RPMI7951 (cell line): Measurements from ENCODE around the gene CISD1. TPM values are rescaled to one million over a fixed set of nuclear protein-coding genes. Genes with fewer than 3 reads are reported as not detected.
"Not testable (repeated sequence)": the region's sequence is repeated elsewhere in the genome, so short reads cannot be mapped to it uniquely, and the experiment has no call there.

Source experiments
- DNase-seq: peaks from one replicate; pipeline ENCODE4 v3.0.0-alpha.2; 2012; ENCODE audit warnings: low read depth
- total RNA-seq: library from RNA; depleted of rRNA; stranded (reverse); fragments of >200 nt; shearing (Covaris generic); gene quantifications from 2 replicates; pipeline ENCODE4 v1.2.3, GENCODE V29; 2014; rRNA removed

The CISD1 gene
- total RNA-seq = 52.0 and 54.5 TPM in 2 replicates

GRCh38 chr10:58268946-58269781, at the start of gene CISD1:
TSS of gene CISD1 (plus strand) at chr10:58269162. CDS start at chr10:58269274, 112 bp downstream.
- peak; percentile 98 for DNase-seq

GRCh38 chr10:58219875-58220274, 49.1 kb upstream of the CISD1 start:
- DNase-seq = no peak

GRCh38 chr10:58220769-58221451, 48.1 kb upstream of the CISD1 start:
- peak; percentile 10 for DNase-seq

GRCh38 chr10:58225654-58226053, 43.3 kb upstream of the CISD1 start:
- DNase-seq = no peak

- DNase-seq = not testable (repeated sequence)
Measured at GRCh38 chr10:58229856-58230255, 39.1 kb upstream of the CISD1 start.

- peak; percentile 86 for DNase-seq
Measured at GRCh38 chr10:58237014-58237834, 31.7 kb upstream of the CISD1 start.

- peak; percentile 16 for DNase-seq
Measured at GRCh38 chr10:58239561-58240169, 29.3 kb upstream of the CISD1 start.

GRCh38 chr10:58240531-58240930, 28.4 kb upstream of the CISD1 start:
- no peak for DNase-seq

GRCh38 chr10:58241346-58241745, 27.6 kb upstream of the CISD1 start:
- DNase-seq = no peak

- DNase-seq = no peak
Measured at GRCh38 chr10:58243269-58243668, 25.7 kb upstream of the CISD1 start.

GRCh38 chr10:58243801-58244200, 25.2 kb upstream of the CISD1 start:
- DNase-seq = not testable (repeated sequence)

- not testable (repeated sequence) for DNase-seq
Measured at GRCh38 chr10:58244242-58244641, 24.7 kb upstream of the CISD1 start.

- not testable (repeated sequence) for DNase-seq
Measured at GRCh38 chr10:58244666-58245065, 24.3 kb upstream of the CISD1 start.

- no peak for DNase-seq
Measured at GRCh38 chr10:58253184-58253583, 15.8 kb upstream of the CISD1 start.

GRCh38 chr10:58254644-58255043, 14.3 kb upstream of the CISD1 start:
- DNase-seq = no peak

GRCh38 chr10:58256013-58256780, 12.8 kb upstream of the CISD1 start:
- not testable (repeated sequence) for DNase-seq

GRCh38 chr10:58258977-58259692, 9.8 kb upstream of the CISD1 start:
- no peak for DNase-seq

- DNase-seq = no peak
Measured at GRCh38 chr10:58260334-58260733, 8.6 kb upstream of the CISD1 start.

- DNase-seq = peak; percentile 37
Measured at GRCh38 chr10:58262766-58263165, 6.2 kb upstream of the CISD1 start.

- DNase-seq = peak; percentile 32
Measured at GRCh38 chr10:58264780-58265179, 4.2 kb upstream of the CISD1 start.
